Measurements from ENCODE around the gene DOCK10.

DOCK10 gene

GRCh38 chr2:224753743-224754540 lies 288.3 kb downstream of the DOCK10 start:
- no peak for DNase-seq

GRCh38 chr2:224751996-224752698 lies 290.1 kb downstream of the DOCK10 start:
- no peak for DNase-seq

GRCh38 chr2:224749136-224749535 lies 293.1 kb downstream of the DOCK10 start:
- no peak for DNase-seq

GRCh38 chr2:224747765-224748164 lies 294.5 kb downstream of the DOCK10 start:
- DNase-seq, result no peak

- DNase-seq, result no peak
Measured at GRCh38 chr2:224736227-224736626, 306.0 kb downstream of the DOCK10 start.

- DNase-seq, result no peak
Measured at GRCh38 chr2:224734949-224735348, 307.3 kb downstream of the DOCK10 start.

GRCh38 chr2:224731665-224732064 lies 310.6 kb downstream of the DOCK10 start:
- no peak for DNase-seq

- no peak for DNase-seq
Measured at GRCh38 chr2:224729435-224729834, 312.8 kb downstream of the DOCK10 start.

- no peak for DNase-seq
Measured at GRCh38 chr2:224724331-224724730, 317.9 kb downstream of the DOCK10 start.

GRCh38 chr2:224723586-224724217 lies 318.6 kb downstream of the DOCK10 start:
- no peak for DNase-seq

GRCh38 chr2:224722770-224723169 lies 319.5 kb downstream of the DOCK10 start:
- no peak for DNase-seq

GRCh38 chr2:224722250-224722649 lies 320.0 kb downstream of the DOCK10 start:
- DNase-seq, result no peak

- no peak for DNase-seq
Measured at GRCh38 chr2:224716921-224717320, 325.3 kb downstream of the DOCK10 start.

- DNase-seq, result no peak
Measured at GRCh38 chr2:224716201-224716600, 326.1 kb downstream of the DOCK10 start, which contains the start of gene CCDC195. Gene CCDC195, minus strand, starts transcription at chr2:224716365. Its CDS starts 0 bp downstream, at chr2:224716365.
